Superior temporal gyrus (tissue), 1 donor: ENCODE data around the gene CRLF1.
A peak's percentile ranks its signal among the peaks of the same experiment; 100 is the strongest.

Experiments
- DNase-seq: peaks from one replicate; pipeline ENCODE4 v3.0.0-alpha.2; 2016; ENCODE audit errors: extremely low spot score

The CRLF1 gene

DNA sequence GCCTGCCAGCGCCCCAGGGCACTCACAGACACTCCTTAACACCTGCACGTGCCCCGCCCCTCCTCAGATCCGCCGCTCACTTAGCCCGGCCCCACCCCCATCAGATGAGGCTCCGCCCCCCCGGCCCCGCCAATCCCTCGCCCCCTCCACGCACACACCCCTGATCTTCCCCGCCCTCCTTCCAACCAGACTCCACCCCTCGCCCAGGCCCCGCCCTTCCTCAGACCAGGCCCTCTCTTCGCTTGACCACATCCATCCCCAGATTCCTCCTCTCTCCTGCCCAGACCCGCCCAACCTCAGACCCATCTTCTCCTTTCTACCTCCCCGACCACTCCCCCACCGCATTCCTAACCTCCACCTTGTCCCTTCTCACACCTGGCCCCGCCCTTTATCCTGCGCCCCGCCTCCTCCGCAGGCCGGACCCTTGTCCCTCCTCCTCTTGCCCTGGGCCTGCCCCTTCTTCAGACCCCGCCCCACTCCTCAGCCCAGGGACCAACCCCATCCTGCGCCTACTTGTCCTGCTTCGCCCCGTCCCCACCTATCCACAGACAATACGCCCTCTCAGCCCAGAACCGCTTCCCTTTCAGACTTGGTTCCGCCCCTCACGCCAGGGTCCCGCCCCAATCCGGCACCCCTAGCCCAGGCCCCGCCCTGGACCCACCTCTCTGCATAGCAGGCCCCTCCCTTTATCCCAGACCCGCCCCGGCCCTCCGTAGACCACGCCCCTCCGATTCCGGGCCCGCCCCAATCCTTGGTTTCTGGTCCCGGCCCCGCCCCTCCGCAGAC lies 29.8 kb upstream of the CRLF1 start:
- peak; percentile 90 for DNase-seq

DNA sequence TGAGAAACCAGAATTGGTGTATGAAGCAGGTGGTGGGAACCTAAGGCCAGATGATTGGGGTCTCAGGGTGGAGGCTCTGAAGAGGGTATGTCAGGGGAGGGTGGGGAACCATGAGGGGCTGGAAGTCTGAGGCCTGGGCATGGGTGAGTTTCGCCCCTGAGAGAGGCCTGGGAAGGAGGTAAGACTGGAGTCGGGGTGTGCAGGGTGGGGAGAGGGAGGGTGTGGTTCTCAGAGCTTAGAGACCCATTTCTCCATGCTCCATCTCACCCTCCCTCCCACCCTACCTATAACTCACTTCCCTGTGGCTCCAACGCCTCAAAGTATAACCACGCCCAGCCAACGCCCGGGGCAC lies 29.2 kb upstream of the CRLF1 start:
- no peak for DNase-seq

DNA sequence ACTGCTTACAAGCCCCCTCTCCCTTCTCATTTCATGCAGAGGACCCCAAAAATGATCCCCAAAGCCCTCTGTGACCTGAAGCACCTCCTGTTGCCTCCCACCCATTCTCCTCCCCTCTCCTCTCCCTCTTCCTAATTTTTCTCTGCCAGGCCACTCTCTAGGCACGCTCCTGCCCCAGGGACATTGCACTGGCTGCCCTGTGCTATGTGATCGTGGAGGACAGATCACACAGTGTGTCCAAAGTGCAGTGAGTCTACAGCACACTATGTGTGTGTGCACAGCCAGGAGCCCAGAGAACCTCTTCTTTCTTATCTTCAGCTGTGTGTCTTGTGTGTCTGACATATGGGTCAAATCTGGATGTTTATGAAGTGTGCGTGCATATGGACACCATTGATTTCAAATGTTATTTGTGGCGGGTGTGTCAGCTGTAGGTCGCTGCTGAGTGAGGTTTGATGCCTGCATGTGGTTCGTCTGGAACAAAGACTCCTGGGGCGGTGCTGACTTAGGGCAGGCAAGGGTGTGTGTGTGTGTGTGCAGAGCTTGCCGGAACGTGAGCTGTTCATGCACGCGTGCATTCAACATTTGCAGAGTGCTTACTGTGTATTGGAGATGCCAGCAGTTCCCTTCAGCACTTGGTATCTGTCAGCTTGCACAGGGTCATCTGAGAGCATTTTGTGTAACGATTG lies 28.2 kb upstream of the CRLF1 start:
- no peak for DNase-seq

DNA sequence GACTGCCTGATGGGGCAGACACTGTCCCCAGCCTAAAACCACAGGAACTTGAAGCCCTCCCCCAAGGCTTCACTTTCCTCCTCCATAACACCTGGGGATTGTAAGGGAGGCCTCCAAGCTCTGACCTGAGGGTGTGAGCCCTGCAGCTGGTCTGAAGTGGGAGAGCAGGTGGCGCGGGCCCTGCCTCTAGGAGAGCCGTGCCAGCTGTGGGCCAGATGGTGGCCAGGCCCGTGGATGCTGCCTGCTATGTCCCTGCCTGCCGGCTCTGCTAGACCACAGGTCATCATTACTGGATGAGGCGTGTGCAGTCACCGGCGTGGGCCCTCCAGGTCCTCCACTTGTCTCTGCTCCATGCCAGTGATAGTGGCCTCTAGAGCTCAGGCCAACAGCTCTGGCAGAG lies 26.7 kb upstream of the CRLF1 start:
- no peak for DNase-seq

GRCh38 chr19:18629166-18630088 lies 22.8 kb upstream of the CRLF1 start:
- no peak for DNase-seq

GRCh38 chr19:18626906-18627305 lies 20.3 kb upstream of the CRLF1 start:
- DNase-seq = no peak

- DNase-seq = no peak
Observed at GRCh38 chr19:18620902-18621301, 14.3 kb upstream of the CRLF1 start.

GRCh38 chr19:18620311-18620710 lies 13.7 kb upstream of the CRLF1 start:
- DNase-seq = no peak

DNA sequence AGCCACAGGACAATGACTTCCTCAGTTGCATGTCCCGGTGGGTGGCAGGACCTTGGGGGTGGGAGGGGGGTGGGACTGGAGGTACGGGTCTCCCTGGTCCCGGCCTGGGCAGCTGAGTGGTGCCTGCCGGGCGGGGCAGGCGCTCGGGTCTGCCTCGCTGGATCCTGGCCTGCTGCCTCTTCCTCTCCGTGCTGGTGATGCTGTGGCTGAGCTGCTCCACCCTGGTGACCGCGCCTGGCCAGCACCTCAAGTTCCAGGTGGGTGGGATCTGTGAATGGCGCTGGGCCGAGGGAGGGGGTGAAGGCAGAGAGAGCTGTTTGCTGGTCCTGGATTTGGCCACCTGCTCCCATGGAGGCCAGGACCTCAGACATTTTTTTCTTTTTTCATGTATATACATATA lies 11.6 kb upstream of the CRLF1 start:
- no peak for DNase-seq

DNA sequence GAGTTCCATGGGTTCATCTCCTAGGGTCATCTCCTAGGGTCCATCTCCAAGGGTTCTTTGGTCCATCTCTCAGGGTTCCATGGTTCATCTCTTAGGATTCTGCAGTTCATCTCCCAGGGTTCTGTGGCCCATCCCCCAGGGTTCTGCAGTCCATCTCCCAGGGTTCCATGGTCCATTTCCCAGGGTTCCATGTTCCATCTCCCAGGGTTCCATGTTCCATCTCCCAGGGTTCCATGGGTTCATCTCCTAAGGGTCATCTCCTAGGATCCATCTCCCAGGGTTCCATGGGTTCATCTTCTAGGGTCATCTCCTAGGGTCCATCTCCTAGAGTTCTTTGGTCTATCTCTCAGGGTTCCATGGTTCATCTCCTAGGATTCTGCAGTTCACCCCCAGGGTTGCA lies 11.0 kb upstream of the CRLF1 start:
- DNase-seq = no peak

DNA sequence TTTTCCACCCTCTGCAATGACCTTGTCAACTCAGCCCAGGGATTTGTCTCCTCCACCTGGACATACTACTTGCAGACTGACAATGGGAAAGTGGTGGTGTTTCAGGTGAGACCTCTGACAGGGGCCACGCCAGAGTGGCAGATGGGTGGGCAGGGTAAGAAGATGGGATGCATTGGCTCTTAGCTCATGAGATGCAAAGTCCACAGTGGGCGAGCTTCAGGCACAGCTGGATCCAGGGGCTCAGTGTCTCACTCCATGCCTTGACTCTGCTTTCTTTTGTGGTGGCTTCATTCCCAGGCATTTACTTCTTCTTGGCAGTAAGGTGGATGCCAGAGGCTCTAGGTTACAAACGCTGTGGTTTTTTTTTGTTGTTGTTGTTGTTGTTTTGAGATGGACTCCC lies 9.4 kb upstream of the CRLF1 start:
- DNase-seq = no peak

GRCh38 chr19:18613589-18614234 lies 7.1 kb upstream of the CRLF1 start:
- DNase-seq = no peak

DNA sequence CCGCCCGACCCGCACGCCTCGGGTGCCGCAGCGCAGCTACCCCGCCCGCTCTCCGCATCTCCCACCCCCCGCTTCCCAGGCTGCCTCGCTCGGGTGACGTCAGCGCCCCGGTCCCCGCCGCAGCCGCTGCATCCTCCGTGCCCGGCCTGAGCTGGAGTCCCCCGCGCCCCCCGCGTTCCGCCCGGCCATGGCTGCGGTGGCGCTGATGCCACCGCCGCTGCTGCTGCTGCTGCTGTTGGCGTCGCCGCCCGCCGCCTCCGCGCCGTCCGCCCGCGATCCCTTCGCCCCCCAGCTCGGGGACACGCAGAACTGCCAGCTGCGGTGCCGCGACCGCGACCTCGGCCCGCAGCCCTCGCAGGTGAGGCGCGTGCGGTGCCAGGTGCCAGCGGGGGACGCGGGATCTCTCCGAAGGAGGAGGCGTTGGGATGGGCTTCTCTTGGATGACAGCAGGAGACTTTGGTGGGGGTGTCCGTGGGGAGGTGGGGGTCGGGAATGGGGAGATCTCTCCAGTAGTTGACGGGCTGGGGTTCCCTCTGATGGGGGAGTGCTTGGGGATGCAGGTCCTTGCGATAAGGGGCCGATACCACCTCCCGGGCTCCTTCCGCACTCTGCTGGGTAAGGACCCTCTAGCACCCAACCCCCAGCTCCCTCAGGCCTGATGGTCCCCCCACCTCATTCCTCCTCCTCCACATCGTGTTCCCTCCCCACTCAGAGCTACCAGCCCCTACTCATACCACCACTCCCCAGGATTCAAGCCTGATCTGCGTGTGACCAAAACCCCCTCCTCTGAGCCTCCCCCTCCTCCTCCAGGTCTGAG lies 6.4 kb upstream of the CRLF1 start, which contains the start of gene TMEM59L:
Gene TMEM59L (plus strand): TSS at position 99 of the 817 bp plus-strand sequence. CDS start 89 bp downstream, at position 188.
- DNase-seq = no peak

DNA sequence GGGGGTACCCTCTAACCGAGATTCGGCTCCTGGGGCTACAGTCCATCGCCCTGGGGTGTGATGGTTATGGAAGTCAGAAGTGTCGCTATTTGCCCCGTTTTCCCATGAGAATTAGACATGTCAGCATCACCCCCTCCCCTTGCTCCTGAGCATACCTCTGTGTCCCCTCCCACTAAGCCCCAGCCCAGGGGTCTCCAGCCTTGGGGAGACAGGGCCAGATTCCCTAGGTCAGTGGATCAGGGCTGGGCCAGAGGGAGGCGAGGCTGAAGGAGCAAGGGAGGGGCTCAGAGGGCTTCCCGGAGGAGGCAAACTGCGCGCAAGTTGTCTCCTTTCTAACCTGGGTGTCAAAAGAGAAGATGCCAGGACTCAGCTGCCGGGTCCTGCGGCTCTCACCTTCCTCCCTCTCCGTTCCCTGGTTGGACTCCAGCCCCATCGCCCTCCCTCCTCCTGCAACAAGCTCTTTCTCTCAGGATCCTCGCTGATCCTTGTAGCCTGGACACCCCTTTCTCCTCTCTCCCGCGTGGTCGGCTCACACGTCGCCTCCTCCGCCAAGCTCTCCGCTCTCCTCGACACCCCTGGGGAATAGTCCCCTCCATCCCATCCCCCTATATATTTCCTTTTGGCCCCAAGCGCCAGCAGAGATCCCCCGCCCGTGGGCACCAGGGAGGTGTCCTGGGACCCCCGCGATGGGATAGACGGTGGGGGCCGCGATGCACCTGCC lies 5.6 kb upstream of the CRLF1 start:
- DNase-seq = no peak

DNA sequence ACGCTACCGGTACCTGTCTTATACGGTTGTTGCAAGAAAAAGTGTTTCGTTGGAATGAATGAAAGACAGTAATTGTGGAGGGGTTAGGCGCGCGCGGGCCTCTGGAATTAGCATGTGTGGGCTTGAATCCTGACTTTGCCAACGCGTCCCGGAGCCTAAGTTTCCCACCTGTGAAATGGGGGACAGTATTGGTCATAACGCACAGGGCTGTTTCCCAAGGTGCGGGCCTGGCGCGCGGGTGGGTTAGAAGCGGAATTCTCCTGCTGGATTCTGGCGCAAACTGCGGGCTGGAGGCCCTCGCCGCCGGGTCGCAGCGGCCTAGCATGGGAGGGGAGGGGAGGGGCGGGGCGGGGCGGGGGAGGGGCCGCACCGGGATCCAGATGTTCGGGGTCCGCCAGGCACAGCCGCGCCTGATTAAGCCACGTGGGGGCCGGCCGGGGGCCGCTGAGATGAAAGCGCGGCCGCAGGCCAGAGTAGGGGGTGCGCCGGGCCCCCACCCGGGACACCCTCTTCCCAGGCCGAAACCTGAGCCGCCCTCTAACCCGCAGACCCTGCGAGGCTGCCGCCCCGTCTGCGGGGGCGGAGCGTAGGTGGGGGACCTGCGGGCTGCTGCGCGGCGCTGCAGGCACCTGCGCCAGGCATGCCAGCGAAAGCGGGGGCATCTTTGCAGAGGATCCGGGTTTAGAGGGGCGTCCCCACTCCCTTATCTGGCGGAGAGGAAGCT lies 4.9 kb upstream of the CRLF1 start:
- DNase-seq = no peak

DNA sequence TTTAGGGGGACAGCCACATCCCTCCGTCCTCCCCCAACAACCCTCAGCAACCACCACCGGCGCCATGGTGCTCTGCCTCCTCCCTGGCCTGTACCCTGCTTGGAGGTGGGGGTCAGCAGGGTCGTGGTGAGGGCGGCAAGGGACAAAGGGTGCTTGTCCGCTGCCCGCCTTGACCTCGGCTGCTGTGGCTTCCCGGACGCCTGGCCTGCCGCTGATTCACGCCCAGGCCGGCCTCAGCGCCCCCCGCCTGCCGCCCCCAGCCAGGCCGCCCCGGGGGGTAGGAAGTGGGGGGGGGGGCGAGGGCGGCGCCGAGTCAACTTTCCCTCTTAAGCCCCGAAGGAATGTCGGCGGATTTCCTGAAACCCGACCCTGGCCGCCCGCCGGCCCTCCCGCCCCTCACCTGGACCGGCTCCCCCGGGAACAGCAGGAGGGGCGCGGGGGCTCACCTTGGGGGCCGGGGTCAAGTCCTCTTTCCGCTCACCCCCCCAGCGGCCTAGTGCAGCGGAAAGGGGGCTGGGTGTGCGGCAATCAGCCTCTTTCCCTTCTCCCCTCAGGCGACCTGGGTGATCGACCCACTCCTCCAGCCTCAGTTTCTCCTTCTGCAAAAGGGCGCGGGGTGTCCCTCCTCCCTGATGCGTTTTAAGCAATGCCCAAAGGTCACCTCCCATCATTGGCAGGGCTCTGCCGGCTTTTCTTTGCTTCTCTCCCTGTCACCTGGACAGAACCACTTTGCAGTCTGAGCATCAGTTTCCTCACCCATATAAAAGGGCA lies 4.1 kb upstream of the CRLF1 start:
- no peak for DNase-seq

GRCh38 chr19:18610245-18610555 lies 3.6 kb upstream of the CRLF1 start:
- DNase-seq = no peak

- DNase-seq = no peak
Observed at GRCh38 chr19:18609717-18610051, 3.1 kb upstream of the CRLF1 start.
